Keratinocyte (primary cell): Measurements from ENCODE around the gene PARD3. TPM values are rescaled to one million over a fixed set of nuclear protein-coding genes. Genes with fewer than 3 reads are reported as not detected.
A peak's percentile ranks its signal among the peaks of the same experiment; 100 is the strongest.

ENCODE experiments used
- DNase-seq: peaks from one replicate; pipeline ENCODE4 v3.0.0-alpha.2; 2011; ENCODE audit warnings: low read depth, missing footprints, low spot score
- FAIRE-seq: peaks from 2 replicates; lab custom pipeline; 2011; peaks lifted over from hg19 to GRCh38; lab: Jason Lieb, UNC
- H2AFZ ChIP-seq: 2 replicates; pipeline ENCODE4 v1.6.0; 2012; ENCODE audit warnings: low read length, control low read depth, inconsistent platforms; ENCODE audit not compliant: control insufficient read depth
- H3K27ac ChIP-seq: 2 replicates; pipeline ENCODE4 v1.5.1; 2011; ENCODE audit warnings: low read length; ENCODE audit not compliant: control insufficient read depth, insufficient read depth
- H3K27me3 ChIP-seq: 3 replicates; pipeline ENCODE4 v1.6.0; 2011; ENCODE audit warnings: low read length; ENCODE audit not compliant: control insufficient read depth, insufficient read depth; ENCODE audit errors: extremely low read depth
- H3K36me3 ChIP-seq, 2 experiments: 2 replicates in 1 of 2; 3 replicates in 1 of 2; pipeline ENCODE4 v1.5.1; 2011; ENCODE audit warnings: low read length in 2 of 2, mild to moderate bottlenecking in 1 of 2; ENCODE audit not compliant: control insufficient read depth in 2 of 2, insufficient read depth in 2 of 2; ENCODE audit errors: extremely low read depth in 1 of 2
- H3K4me1 ChIP-seq: 3 replicates; pipeline ENCODE4 v1.5.1; 2011; ENCODE audit warnings: low read length; ENCODE audit not compliant: control insufficient read depth, insufficient read depth; ENCODE audit errors: extremely low read depth
- H3K4me2 ChIP-seq: 3 replicates; pipeline ENCODE4 v1.6.0; 2011; ENCODE audit warnings: low read depth, low read length; ENCODE audit not compliant: control insufficient read depth, insufficient read depth; ENCODE audit errors: extremely low read depth
- H3K4me3 ChIP-seq, 3 experiments: fragments of 200-600 bp in 1 of 3; sonication (generic) in 1 of 3; 2 replicates in 2 of 3; 3 replicates in 1 of 3; pipeline ENCODE4 v1.5.1; 2011 to 2016; ENCODE audit warnings: low read length in 3 of 3, mild to moderate bottlenecking in 3 of 3, control low read depth in 2 of 3, inconsistent platforms in 1 of 3, low read depth in 1 of 3, mixed read lengths in 1 of 3, mixed run types in 1 of 3, moderate library complexity in 1 of 3; ENCODE audit not compliant: control insufficient read depth in 2 of 3, insufficient read depth in 2 of 3; ENCODE audit errors: extremely low read depth in 1 of 3
- H3K79me2 ChIP-seq: 2 replicates; pipeline ENCODE4 v1.6.0; 2012; ENCODE audit warnings: low read length; ENCODE audit not compliant: control insufficient read depth, insufficient read depth
- H3K9ac ChIP-seq: 3 replicates; pipeline ENCODE4 v1.6.0; 2011; ENCODE audit warnings: low read length; ENCODE audit not compliant: control insufficient read depth, insufficient read depth; ENCODE audit errors: extremely low read depth
- H3K9me1 ChIP-seq: 3 replicates; pipeline ENCODE4 v1.6.0; 2011; ENCODE audit warnings: low read length; ENCODE audit not compliant: control insufficient read depth, insufficient read depth; ENCODE audit errors: extremely low read depth
- H3K9me3 ChIP-seq: 2 replicates; pipeline ENCODE4 v1.5.1; 2012; ENCODE audit warnings: low read depth, low read length; ENCODE audit not compliant: control insufficient read depth
- H4K20me1 ChIP-seq: 3 replicates; pipeline ENCODE4 v1.6.0; 2011; ENCODE audit warnings: low read length; ENCODE audit not compliant: control insufficient read depth, insufficient read depth; ENCODE audit errors: extremely low read depth
- CTCF ChIP-seq, 3 experiments: IDR thresholded peaks in 1 of 3; conservative IDR thresholded peaks in 1 of 3; optimal IDR thresholded peaks in 1 of 3; 2 replicates in 2 of 3; 3 replicates in 1 of 3; pipeline versions ENCODE3 to v1.5.1; 2011; ENCODE audit warnings: low read length in 3 of 3, mild to moderate bottlenecking in 3 of 3, moderate library complexity in 2 of 3, control low read depth in 1 of 3, inconsistent platforms in 1 of 3; ENCODE audit not compliant: insufficient read depth in 2 of 3; ENCODE audit errors: extremely low read depth in 1 of 3
- EZH2 ChIP-seq: IDR thresholded peaks from one replicate; pipeline ENCODE4 v1.6.1; 2012; ENCODE audit warnings: inconsistent platforms, mild to moderate bottlenecking, low read length, moderate library complexity
- dilution Hi-C: fragments of 300-500 bp; cut with MboI; formaldehyde crosslinking; loops from one replicate; pipeline ENCODE4 v1.7.0; 2020; ENCODE audit warnings: low sequenced_read_pairs; ENCODE audit not compliant: extremely low pct_ligation_motif_present
- polyA plus RNA-seq, 5 experiments: library from polyadenylated mRNA; depleted of rRNA in 3 of 5; stranded (reverse) in 3 of 5; stranded (forward) in 1 of 5; unstranded in 1 of 5; fragments of >200 nt; gene quantifications; 1 replicate in 1 of 5; 2 replicates in 3 of 5; 3 replicates in 1 of 5; pipeline versions ENCODE4 v1.2.1 to v1.2.3, GENCODE V29; 2011 to 2012; ENCODE audit warnings: missing spikeins in 2 of 5, low read depth in 1 of 5, low replicate concordance in 1 of 5

Gene PARD3
- polyA plus RNA-seq, 1 donor (not counting 4 experiments of a cell fraction or from before 2014, with no cell fraction given), result 46.4 TPM

- no peak for TF ChIP-seq EZH2
- no peak for TF ChIP-seq CTCF (optimal IDR thresholded peaks at IDR 0.05 in 1 of 3, IDR thresholded peaks at IDR 0.05 in 1 of 3, conservative IDR thresholded peaks at IDR 0.05 in 1 of 3; ENCODE audit: extremely low read depth in 1 of 3, insufficient read depth in 2 of 3, low read length in 3 of 3)
- no peaks in the 10 kb centered on the region for H3K9me1 ChIP-seq
- H3K79me2 ChIP-seq, result peaks cover 48% of the 10 kb centered on the region
- no peak for DNase-seq
- H3K4me2 ChIP-seq, result no peak overlapping the region
- H3K9ac ChIP-seq, result no peak overlapping the region
- no peaks in the 10 kb centered on the region for H3K36me3 ChIP-seq
- H3K27ac ChIP-seq, result peak overlapping the region; percentile 1
- no peak overlapping the region for H2AFZ ChIP-seq
- FAIRE-seq, result no peak
- no peaks in the 10 kb centered on the region for H4K20me1 ChIP-seq
- H3K4me3 ChIP-seq, result no peak overlapping the region
- dilution Hi-C loops, result no loop called here
- no peaks in the 10 kb centered on the region for H3K9me3 ChIP-seq
- H3K4me1 ChIP-seq, result peaks cover 48% of the 10 kb centered on the region
- H3K27me3 ChIP-seq, result no peaks in the 10 kb centered on the region
Observed at GRCh38 chr10:34756584-34756983, 58.5 kb downstream of the PARD3 start.

- TF ChIP-seq CTCF (optimal IDR thresholded peaks at IDR 0.05 in 1 of 3, IDR thresholded peaks at IDR 0.05 in 1 of 3, conservative IDR thresholded peaks at IDR 0.05 in 1 of 3; ENCODE audit: extremely low read depth in 1 of 3, insufficient read depth in 2 of 3, low read length in 3 of 3), result no peak
- no peak for TF ChIP-seq EZH2
- H3K4me1 ChIP-seq, result peaks cover 16% of the 10 kb centered on the region
- no peak overlapping the region for H2AFZ ChIP-seq
- no peak overlapping the region for H3K4me3 ChIP-seq
- no peaks in the 10 kb centered on the region for H3K9me1 ChIP-seq
- DNase-seq (no peak), FAIRE-seq (no peak)
- no peaks in the 10 kb centered on the region for H3K27me3 ChIP-seq
- dilution Hi-C loops, result no loop called here
- no peak overlapping the region for H3K4me2 ChIP-seq
- H3K9me3 ChIP-seq, result no peaks in the 10 kb centered on the region
- no peak overlapping the region for H3K27ac ChIP-seq
- no peaks in the 10 kb centered on the region for H4K20me1 ChIP-seq
- no peaks in the 10 kb centered on the region for H3K36me3 ChIP-seq
- H3K9ac ChIP-seq, result no peak overlapping the region
- peaks cover 67% of the 10 kb centered on the region for H3K79me2 ChIP-seq
Observed at GRCh38 chr10:34753014-34753757, 61.9 kb downstream of the PARD3 start.
